Esophagus muscularis mucosa (tissue), 4 donors: ENCODE data around the gene GPC5. TPM values are rescaled to one million over a fixed set of nuclear protein-coding genes. Genes with fewer than 3 reads are reported as not detected.
A peak's percentile ranks its signal among the peaks of the same experiment; 100 is the strongest.

Experiments
- DNase-seq: peaks from one replicate; pipeline ENCODE4 v3.0.0-alpha.2; 2017; ENCODE audit errors: extremely low spot score
- H3K27ac ChIP-seq, 4 donors: fragments of 200-600 bp; sonication (generic); replicated peaks in 1 of 4; 1 replicate in 3 of 4; 2 replicates in 1 of 4; pipeline ENCODE4 v1.5.1; 2016 to 2019; ENCODE audit warnings: mild to moderate bottlenecking in 1 of 4
- H3K27me3 ChIP-seq, 4 donors: fragments of 200-600 bp; sonication (generic); one replicate each; pipeline versions ENCODE4 v1.5.1 to v1.6.0; 2016 to 2019
- H3K36me3 ChIP-seq, 4 donors: fragments of 200-600 bp; sonication (generic); one replicate each; pipeline ENCODE4 v1.5.1; 2016 to 2019
- H3K4me1 ChIP-seq, 4 donors: fragments of 200-600 bp; sonication (generic); one replicate each; pipeline ENCODE4 v1.5.1; 2016 to 2019
- H3K4me3 ChIP-seq, 4 donors: fragments of 200-600 bp; sonication (generic); 1 replicate in 2 of 4; 2 replicates in 2 of 4; pipeline ENCODE4 v1.5.1; 2016 to 2019; ENCODE audit warnings: mild to moderate bottlenecking in 4 of 4, moderate library complexity in 1 of 4
- H3K9me3 ChIP-seq, 4 donors: fragments of 200-600 bp; sonication (generic); 1 replicate in 3 of 4; 2 replicates in 1 of 4; pipeline ENCODE4 v1.5.1; 2016 to 2019
- EP300 ChIP-seq: sonication (generic); formaldehyde crosslinking; IDR thresholded peaks from one replicate; pipeline ENCODE4 v1.6.1; 2017; ENCODE audit warnings: antibody characterized with exemption
- POLR2A ChIP-seq: fragments of 450-650 bp; IDR thresholded peaks from one replicate; pipeline ENCODE4 v1.6.1; 2017; ENCODE audit warnings: antibody characterized with exemption, moderate library complexity, mild to moderate bottlenecking, low read depth
- POLR2AphosphoS5 ChIP-seq, 2 donors: sonication (generic); formaldehyde crosslinking; IDR thresholded peaks; one replicate each; pipeline ENCODE4 v1.6.1; 2017; ENCODE audit warnings: antibody characterized with exemption in 2 of 2
- WGBS: methylation state at CpG from one replicate; pipeline ENCODE4 v1.1.5; 2018; 5-methylcytosine and 5-hydroxymethylcytosine counted together
- intact Hi-C: fragments of 100-400 bp; cut with DNase I; formaldehyde crosslinking; loops from one replicate; pipeline ENCODE4 v1.15.1; 2023
- total RNA-seq, 4 donors: library from RNA; depleted of rRNA; stranded (reverse); fragments of >200 nt; gene quantifications; one replicate each; pipeline versions ENCODE4 v1.1.0 to v1.2.1, GENCODE V29; 2016
- TF ChIP-seq, protein P1 (sequence below), 3 experiments: fragments of 200-600 bp in 2 of 3; fragments of 450-650 bp in 1 of 3; sonication (generic) in 2 of 3; IDR thresholded peaks; one replicate each; pipeline ENCODE4 v1.5.1; 2017 to 2019; ENCODE audit warnings: antibody characterized with exemption in 3 of 3, mild to moderate bottlenecking in 2 of 3, moderate library complexity in 1 of 3

GPC5 gene
- total RNA-seq, 4 donors from 2014 or later = 0.13 to 0.42 (median 0.33) TPM; not detected in 1

DNA sequence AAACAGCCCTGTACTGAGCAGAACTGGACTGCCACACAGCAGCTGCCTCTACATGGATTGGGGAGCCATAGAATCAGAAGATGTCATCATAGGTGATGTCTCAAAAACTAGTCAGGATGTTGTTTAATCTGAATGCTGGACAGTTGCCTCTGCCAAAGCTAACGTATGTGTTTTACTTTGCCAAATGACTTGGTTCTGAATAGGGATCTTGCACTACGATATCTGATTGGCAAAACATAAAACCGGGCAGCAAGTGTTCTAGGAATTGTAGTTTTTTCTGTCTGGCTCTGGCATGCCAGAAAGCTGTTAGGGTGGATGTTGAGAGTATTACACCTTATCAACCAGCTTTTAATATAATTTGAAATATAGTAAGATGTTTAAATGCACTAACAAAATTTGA, 645.9 kb downstream of the GPC5 start:
- no peak overlapping the region for H3K4me3 ChIP-seq
- DNase-seq = no peak
- H3K27me3 ChIP-seq = no peaks in the 10 kb centered on the region
- WGBS = 73% methylated on average over 3 of the region's 3 CpGs
- TF ChIP-seq, protein P1, sequence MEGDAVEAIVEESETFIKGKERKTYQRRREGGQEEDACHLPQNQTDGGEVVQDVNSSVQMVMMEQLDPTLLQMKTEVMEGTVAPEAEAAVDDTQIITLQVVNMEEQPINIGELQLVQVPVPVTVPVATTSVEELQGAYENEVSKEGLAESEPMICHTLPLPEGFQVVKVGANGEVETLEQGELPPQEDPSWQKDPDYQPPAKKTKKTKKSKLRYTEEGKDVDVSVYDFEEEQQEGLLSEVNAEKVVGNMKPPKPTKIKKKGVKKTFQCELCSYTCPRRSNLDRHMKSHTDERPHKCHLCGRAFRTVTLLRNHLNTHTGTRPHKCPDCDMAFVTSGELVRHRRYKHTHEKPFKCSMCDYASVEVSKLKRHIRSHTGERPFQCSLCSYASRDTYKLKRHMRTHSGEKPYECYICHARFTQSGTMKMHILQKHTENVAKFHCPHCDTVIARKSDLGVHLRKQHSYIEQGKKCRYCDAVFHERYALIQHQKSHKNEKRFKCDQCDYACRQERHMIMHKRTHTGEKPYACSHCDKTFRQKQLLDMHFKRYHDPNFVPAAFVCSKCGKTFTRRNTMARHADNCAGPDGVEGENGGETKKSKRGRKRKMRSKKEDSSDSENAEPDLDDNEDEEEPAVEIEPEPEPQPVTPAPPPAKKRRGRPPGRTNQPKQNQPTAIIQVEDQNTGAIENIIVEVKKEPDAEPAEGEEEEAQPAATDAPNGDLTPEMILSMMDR (IDR thresholded peaks at IDR 0.05) = no peak
- TF ChIP-seq POLR2A (no peak), POLR2AphosphoS5 (IDR thresholded peaks at IDR 0.05) (no peak), EP300 (no peak)
- no peaks in the 10 kb centered on the region for H3K4me1 ChIP-seq
- no peaks in the 10 kb centered on the region for H3K36me3 ChIP-seq
- no peaks in the 10 kb centered on the region for H3K9me3 ChIP-seq
- intact Hi-C loops = no loop called here
- no peak overlapping the region for H3K27ac ChIP-seq

DNA sequence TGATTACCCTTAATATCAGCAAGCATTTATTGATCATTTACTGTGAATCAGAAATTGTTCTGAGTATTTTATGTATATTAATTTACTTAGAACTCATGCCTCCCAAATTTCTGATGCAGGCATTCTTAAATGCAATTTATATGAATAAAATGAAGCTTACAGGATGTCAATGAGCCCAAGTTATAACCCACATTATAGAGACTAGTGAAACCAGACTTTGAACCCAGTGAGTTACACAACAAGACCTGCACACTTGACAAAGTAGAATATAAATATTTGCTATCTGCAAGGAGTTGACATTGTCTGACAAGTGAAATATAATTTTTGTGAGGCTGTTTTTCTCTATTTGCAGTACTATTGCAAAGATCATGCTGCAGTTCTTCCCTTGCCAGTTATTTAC, 656.0 kb downstream of the GPC5 start:
- Histone ChIP-seq H3K36me3 (no peaks in the 10 kb centered on the region), H3K4me3 (no peak overlapping the region), H3K9me3 (no peaks in the 10 kb centered on the region), H3K27me3 (no peaks in the 10 kb centered on the region), H3K27ac (no peak overlapping the region), H3K4me1 (no peaks in the 10 kb centered on the region)
- no peak for TF ChIP-seq POLR2A
- no peak for TF ChIP-seq EP300
- TF ChIP-seq POLR2AphosphoS5 (IDR thresholded peaks at IDR 0.05) = no peak
- TF ChIP-seq, protein P1 (IDR thresholded peaks at IDR 0.05) = no peak
- no peak for DNase-seq
- intact Hi-C loops = no loop called here

DNA sequence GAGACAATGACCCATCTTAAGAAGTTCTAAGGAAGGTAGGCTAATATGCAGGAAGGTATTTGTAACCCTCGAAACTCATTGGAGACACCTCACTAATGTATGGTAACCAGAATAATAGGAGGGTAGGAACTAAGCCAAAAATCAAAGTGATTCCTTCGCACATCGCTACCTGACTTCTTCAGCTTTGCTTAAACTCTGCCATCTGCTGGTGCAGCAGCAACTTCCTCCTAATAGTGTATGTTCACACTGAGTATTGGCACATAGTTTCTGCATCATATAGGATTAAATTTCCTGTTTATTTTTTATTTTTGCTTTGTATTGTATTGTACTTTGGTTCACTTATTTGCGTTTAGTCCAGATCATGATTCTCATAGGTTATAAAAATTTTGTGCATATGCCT, 676.2 kb downstream of the GPC5 start:
- Histone ChIP-seq H3K4me1 (no peaks in the 10 kb centered on the region), H3K27ac (no peak overlapping the region), H3K9me3 (no peaks in the 10 kb centered on the region), H3K27me3 (no peaks in the 10 kb centered on the region), H3K4me3 (no peak overlapping the region), H3K36me3 (no peaks in the 10 kb centered on the region)
- no peak for DNase-seq
- no peak for TF ChIP-seq POLR2AphosphoS5 (IDR thresholded peaks at IDR 0.05)
- TF ChIP-seq, protein P1 (IDR thresholded peaks at IDR 0.05) = peak in 1 of 3 experiments; percentile 4
- intact Hi-C loops = no loop called here
- 58% methylated on average over 4 of the region's 4 CpGs for WGBS

DNA sequence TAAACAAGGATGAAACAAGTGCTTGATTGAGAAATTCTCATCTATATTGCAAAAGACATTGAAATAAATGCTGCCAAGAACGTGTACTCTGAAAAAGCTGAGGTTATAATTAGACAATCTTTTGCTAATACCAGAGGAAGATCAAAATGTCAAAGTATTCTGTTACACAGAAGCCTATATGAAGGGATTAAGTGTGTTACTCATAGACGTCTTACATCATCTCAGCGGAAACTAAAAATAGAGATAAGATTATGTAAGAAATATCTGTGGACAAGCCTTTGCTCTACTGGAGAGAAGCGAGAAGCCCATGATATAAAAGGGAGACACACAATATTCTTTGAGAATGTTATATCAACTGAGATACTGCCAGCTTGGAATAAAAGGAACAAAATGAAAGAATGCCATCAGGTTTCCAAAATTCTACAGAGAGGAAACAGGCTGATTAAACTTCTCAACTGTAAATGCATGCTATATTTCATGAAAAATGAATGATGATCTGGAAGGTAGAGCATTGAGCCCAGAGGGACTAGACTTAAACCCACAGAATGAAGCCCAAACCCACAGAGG, 699.0 kb downstream of the GPC5 start:
- TF ChIP-seq EP300 (no peak), POLR2AphosphoS5 (IDR thresholded peaks at IDR 0.05) (no peak), POLR2A (no peak)
- WGBS = 71% methylated on average over 4 of the region's 4 CpGs
- Histone ChIP-seq H3K4me1 (no peaks in the 10 kb centered on the region), H3K27me3 (no peaks in the 10 kb centered on the region), H3K4me3 (no peak overlapping the region), H3K27ac (no peak overlapping the region), H3K9me3 (no peaks in the 10 kb centered on the region), H3K36me3 (no peaks in the 10 kb centered on the region)
- DNase-seq = no peak
- intact Hi-C loops = no loop called here

DNA sequence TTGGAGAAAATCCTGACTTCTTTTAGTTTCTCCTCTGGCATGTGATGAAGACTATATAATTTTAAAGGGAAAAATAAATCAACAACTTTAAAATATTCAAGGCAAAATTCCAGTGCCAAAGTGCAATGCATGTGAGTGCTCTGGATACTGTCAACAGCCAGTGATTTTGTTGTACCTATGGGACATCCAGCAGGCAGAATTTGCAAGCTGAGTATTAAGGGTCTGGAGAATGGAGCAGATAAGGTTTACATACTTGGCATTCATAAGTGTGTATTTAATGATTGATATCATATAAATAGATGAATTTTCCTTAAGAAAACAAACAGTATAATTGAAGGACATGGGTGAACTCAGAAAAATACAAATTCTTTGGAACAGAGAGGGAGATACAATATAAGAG, 703.4 kb downstream of the GPC5 start:
- no peak overlapping the region for H3K27ac ChIP-seq
- H3K27me3 ChIP-seq = no peaks in the 10 kb centered on the region
- H3K9me3 ChIP-seq = no peaks in the 10 kb centered on the region
- no peaks in the 10 kb centered on the region for H3K36me3 ChIP-seq
- H3K4me3 ChIP-seq = no peak overlapping the region
- intact Hi-C loops = no loop called here
- no peaks in the 10 kb centered on the region for H3K4me1 ChIP-seq
- TF ChIP-seq POLR2A = no peak
- DNase-seq = no peak

DNA sequence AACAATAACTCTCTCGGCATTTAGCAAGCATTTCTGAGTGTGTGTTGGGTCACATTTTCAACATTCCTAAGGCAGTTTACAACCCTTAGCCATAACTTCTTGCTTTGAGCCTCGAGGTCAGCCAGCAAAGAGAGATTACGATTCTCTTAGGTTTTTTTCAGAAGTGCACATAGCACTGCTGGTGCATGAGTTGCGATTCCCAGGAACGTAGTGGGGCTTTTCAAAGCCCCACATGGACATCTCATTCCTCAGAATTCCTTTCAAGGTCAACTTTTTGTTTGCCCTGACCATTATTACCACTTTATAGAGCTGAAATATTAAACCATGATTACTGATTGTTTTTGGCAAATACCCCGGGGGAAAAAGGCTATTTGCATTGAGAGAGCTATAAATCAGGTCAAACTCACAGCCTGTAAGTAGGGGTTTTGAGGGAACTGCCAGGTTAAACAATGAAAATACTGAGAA, 705.3 kb downstream of the GPC5 start:
- no peaks in the 10 kb centered on the region for H3K4me1 ChIP-seq
- H3K36me3 ChIP-seq = no peaks in the 10 kb centered on the region
- no peaks in the 10 kb centered on the region for H3K27me3 ChIP-seq
- H3K27ac ChIP-seq = no peak overlapping the region
- intact Hi-C loops = no loop called here
- no peak for DNase-seq
- no peak overlapping the region for H3K4me3 ChIP-seq
- TF ChIP-seq, protein P1 (IDR thresholded peaks at IDR 0.05) = no peak
- H3K9me3 ChIP-seq = no peaks in the 10 kb centered on the region
- WGBS = 51% methylated on average over 6 of the region's 6 CpGs
